Ovary (tissue), 9 donors: Measurements from ENCODE around the gene PNPLA1. TPM values are rescaled to one million over a fixed set of nuclear protein-coding genes. Genes with fewer than 3 reads are reported as not detected.

Source experiments
- DNase-seq, 5 donors: peaks; one replicate each; pipeline ENCODE4 v3.0.0-alpha.2; 2019 to 2020
- H3K27ac ChIP-seq, 2 donors: fragments of 200-600 bp; one replicate each; pipeline versions ENCODE4 v1.5.1 to v1.8.0; 2019 to 2022
- H3K27me3 ChIP-seq: fragments of 200-600 bp; one replicate; pipeline ENCODE4 v1.8.0; 2022
- H3K36me3 ChIP-seq: fragments of 200-600 bp; sonication (generic); one replicate; pipeline ENCODE4 v1.5.1; 2019
- H3K4me1 ChIP-seq: one replicate; pipeline ENCODE4 v1.8.1; 2013; ENCODE audit warnings: mild to moderate bottlenecking, moderate library complexity; ENCODE audit not compliant: insufficient read depth
- H3K4me3 ChIP-seq: fragments of 200-600 bp; sonication (generic); one replicate; pipeline ENCODE4 v1.5.1; 2017
- H3K9me3 ChIP-seq, 2 donors: fragments of 200-600 bp in 1 of 2; sonication (generic) in 1 of 2; one replicate each; pipeline versions ENCODE4 v1.5.1 to v1.8.1; 2013 to 2019; ENCODE audit warnings: mild to moderate bottlenecking in 1 of 2, moderate library complexity in 1 of 2
- EP300 ChIP-seq: sonication (generic); formaldehyde crosslinking; IDR thresholded peaks from one replicate; pipeline ENCODE4 v1.6.1; 2017; ENCODE audit warnings: antibody characterized with exemption
- POLR2A ChIP-seq: fragments of 450-650 bp; IDR thresholded peaks from one replicate; pipeline ENCODE4 v1.6.1; 2017; ENCODE audit warnings: antibody characterized with exemption, mild to moderate bottlenecking, moderate library complexity
- WGBS, 3 donors: extraction: QIAGEN DNeasy Blood & Tissue Kit in 1 of 3; methylation state at CpG; one replicate each; pipeline versions ENCODE4 v1.1.5 to v1.1.7; 2013 to 2017; 5-methylcytosine and 5-hydroxymethylcytosine counted together
- intact Hi-C, 4 donors: fragments of 100-400 bp; cut with DNase I; formaldehyde crosslinking; loops; one replicate each; pipeline versions ENCODE4 v1.11.0 to v1.15.1; 2022 to 2023
- polyA plus RNA-seq, 2 donors: library from polyadenylated mRNA; stranded (reverse); fragments of 200-250 nt in 1 of 2; fragments of 350-450 nt in 1 of 2; fragmentation: Illumina TruSeq in 1 of 2; extraction: RNeasy Lipid Tissue Mini Kit (QIAGEN cat#74804) in 1 of 2; gene quantifications; one replicate each; pipeline ENCODE4 v1.2.3, GENCODE V29; 2013 to 2014
- total RNA-seq, 7 donors: library from RNA; depleted of rRNA in 2 of 7; stranded (reverse); fragments of >200 nt in 2 of 7; fragmentation: NEBNext Ultra II Directional in 3 of 7; extraction: Animal tissue kit (Norgen Biotek cat#: 25700) in 3 of 7; gene quantifications; one replicate each; pipeline versions ENCODE4 v1.1.0 to v1.2.4, GENCODE V29; 2016 to 2023
- TF ChIP-seq, protein P1 (sequence below), 3 donors: fragments of 450-650 bp in 2 of 3; fragments of 200-600 bp in 1 of 3; IDR thresholded peaks; one replicate each; pipeline versions ENCODE4 v1.5.1 to v1.8.0; 2016 to 2022; ENCODE audit warnings: antibody characterized with exemption in 3 of 3, mild to moderate bottlenecking in 1 of 3
- donor health status: DM: no; HTN: no; CAD: no; lungs with moderate emphysema.
- donor health status: DM: no; HTN: no; CAD: no.
- donor health status: Bipolar disorder and iron deficiency.
- donor health status: DM: yes; HTN: yes; CAD: no.
- donor health status: DM: no; HTN: no; CAD: no.
- donor health status: DM: yes; HTN: yes; CAD: no.

Gene PNPLA1
- total and polyA plus RNA-seq, 9 donors: 0.04 to 0.20 (median 0.12) TPM; not detected in 5

DNA sequence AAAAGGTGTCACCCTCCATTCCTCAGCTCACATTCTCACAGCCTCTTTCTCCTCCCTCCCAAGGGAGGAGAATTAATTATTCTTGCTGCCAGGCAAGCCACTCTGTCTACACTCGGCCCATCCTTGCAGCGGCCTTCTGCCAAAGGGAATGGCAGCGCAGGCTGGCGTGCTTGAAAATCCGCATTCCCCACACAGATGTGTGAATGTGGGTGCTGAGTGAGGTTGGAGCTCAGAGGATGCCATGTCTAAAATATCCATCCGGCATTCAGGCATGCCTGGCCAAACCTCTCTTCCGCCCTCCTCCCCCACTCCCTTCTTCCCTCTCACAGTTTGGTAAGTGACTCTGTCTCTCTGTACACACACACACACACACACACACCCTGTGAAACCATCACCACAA, 27.7 kb downstream of the PNPLA1 start:
- Histone ChIP-seq H3K9me3 (no peaks in the 10 kb centered on the region), H3K36me3 (no peaks in the 10 kb centered on the region), H3K27me3 (no peaks in the 10 kb centered on the region), H3K4me1 (peaks cover 6% of the 10 kb centered on the region), H3K27ac (no peak overlapping the region), H3K4me3 (no peak overlapping the region)
- intact Hi-C loops: no loop called here
- TF ChIP-seq EP300 (no peak), POLR2A (no peak)
- TF ChIP-seq, protein P1, sequence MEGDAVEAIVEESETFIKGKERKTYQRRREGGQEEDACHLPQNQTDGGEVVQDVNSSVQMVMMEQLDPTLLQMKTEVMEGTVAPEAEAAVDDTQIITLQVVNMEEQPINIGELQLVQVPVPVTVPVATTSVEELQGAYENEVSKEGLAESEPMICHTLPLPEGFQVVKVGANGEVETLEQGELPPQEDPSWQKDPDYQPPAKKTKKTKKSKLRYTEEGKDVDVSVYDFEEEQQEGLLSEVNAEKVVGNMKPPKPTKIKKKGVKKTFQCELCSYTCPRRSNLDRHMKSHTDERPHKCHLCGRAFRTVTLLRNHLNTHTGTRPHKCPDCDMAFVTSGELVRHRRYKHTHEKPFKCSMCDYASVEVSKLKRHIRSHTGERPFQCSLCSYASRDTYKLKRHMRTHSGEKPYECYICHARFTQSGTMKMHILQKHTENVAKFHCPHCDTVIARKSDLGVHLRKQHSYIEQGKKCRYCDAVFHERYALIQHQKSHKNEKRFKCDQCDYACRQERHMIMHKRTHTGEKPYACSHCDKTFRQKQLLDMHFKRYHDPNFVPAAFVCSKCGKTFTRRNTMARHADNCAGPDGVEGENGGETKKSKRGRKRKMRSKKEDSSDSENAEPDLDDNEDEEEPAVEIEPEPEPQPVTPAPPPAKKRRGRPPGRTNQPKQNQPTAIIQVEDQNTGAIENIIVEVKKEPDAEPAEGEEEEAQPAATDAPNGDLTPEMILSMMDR (IDR thresholded peaks at IDR 0.05): no peak
- DNase-seq: no peak
- WGBS, 3 donors: 78 to 88% (median 86%) methylated on average over 7 of the region's 7 CpGs

DNA sequence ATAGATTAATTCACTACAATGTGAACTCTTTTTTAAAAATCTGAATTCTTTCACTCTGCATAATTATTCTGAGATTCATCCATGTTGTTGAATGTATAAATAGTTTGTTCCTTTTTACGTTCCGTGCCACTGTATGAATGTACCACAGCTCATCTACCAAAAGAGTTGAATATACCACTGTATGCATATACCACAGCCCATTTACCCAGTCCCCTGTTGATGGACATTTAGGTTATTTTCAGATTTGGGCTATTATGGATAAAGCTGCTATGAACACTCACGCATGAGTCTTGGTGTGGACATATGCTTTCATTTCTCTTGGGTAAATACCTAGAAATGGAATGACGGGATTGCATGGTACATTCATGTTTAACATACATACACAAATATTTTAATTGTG, 28.2 kb downstream of the PNPLA1 start:
- Histone ChIP-seq H3K9me3 (no peaks in the 10 kb centered on the region), H3K27ac (no peak overlapping the region), H3K4me1 (peaks cover 6% of the 10 kb centered on the region), H3K36me3 (no peaks in the 10 kb centered on the region), H3K27me3 (no peaks in the 10 kb centered on the region), H3K4me3 (no peak overlapping the region)
- 86 to 92% (median 88%) methylated on average over 4 of the region's 4 CpGs for WGBS, 3 donors
- intact Hi-C loops: no loop called here
- no peak for DNase-seq
- TF ChIP-seq, protein P1 (IDR thresholded peaks at IDR 0.05): no peak
- TF ChIP-seq EP300: no peak
- TF ChIP-seq POLR2A: no peak

DNA sequence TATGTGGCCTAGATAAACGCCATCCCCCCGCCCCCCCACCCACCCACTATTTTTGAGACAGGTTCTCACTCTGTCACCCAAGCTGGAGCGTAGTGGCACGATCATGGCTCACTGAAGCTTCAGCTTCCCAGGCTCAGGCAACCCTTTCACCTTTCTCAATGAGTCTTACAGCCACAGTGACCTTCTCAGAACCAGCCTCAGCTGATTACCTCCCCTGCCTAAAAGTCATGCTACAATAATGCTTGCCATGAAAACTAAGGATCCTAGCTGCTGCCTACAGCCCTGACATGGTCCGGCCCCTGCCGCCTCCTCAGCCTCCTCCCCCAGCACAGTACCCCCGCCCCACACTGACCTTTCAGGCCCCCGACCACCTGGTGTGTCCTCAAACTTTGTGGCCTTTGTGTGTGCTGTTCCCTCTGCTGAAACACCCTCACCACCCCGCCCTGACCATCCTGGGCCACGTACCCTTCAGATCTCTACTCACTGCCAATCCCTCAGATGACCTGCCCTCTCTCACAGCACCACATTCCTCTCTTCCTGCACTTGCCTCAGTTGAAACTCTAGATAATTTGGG, 31.3 kb downstream of the PNPLA1 start:
- intact Hi-C loops: loop anchor here (2.0 to 5.0 kb wide), 2 partner anchors 60 to 61 kb away; no protein-coding TSS in a partner anchor
- Histone ChIP-seq H3K36me3 (no peaks in the 10 kb centered on the region), H3K27ac (no peak overlapping the region), H3K9me3 (no peaks in the 10 kb centered on the region), H3K4me3 (no peak overlapping the region), H3K4me1 (peaks cover 6% of the 10 kb centered on the region), H3K27me3 (no peaks in the 10 kb centered on the region)
- DNase-seq: no peak
- TF ChIP-seq EP300: no peak
- no peak for TF ChIP-seq POLR2A
- TF ChIP-seq, protein P1 (IDR thresholded peaks at IDR 0.05): no peak
- 71 to 74% (median 73%) methylated on average over 10 of the region's 10 CpGs for WGBS, 3 donors

DNA sequence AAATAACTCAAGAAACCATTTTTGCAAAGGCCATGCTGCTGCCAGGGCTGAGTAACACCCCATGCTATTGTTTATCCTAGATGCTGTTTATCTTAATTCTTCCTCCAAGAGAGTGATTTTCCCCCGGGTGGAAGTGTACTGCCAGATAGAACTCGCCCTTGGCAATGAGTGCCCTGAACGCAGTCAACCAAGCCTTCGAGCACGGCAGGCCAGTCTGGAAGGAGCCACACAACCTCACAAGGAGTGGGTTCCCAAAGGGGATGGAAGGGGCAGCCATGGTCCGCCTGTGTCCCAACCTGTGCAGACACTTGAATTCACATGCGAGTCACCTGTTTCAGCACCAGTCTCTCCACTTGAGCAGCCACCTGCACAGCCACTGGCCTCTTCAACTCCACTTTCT, 31.9 kb downstream of the PNPLA1 start:
- TF ChIP-seq, protein P1 (IDR thresholded peaks at IDR 0.05): no peak
- no peak for TF ChIP-seq EP300
- no peak for TF ChIP-seq POLR2A
- Histone ChIP-seq H3K36me3 (no peaks in the 10 kb centered on the region), H3K27ac (no peak overlapping the region), H3K4me1 (peaks cover 6% of the 10 kb centered on the region), H3K9me3 (no peaks in the 10 kb centered on the region), H3K27me3 (no peaks in the 10 kb centered on the region), H3K4me3 (no peak overlapping the region)
- intact Hi-C loops: loop anchor here (2.0 to 5.0 kb wide), 2 partner anchors 59 to 61 kb away; no protein-coding TSS in a partner anchor
- no peak for DNase-seq
- 40 to 46% (median 44%) methylated on average over 7 of the region's 7 CpGs for WGBS, 3 donors
